GM23338 (cell line): ENCODE data around the gene ZBP1. TPM values are rescaled to one million over a fixed set of nuclear protein-coding genes. Genes with fewer than 3 reads are reported as not detected.

Source experiments
- ATAC-seq: fragments of 200-7000 bp; cut with Tn5 transposase; 3 replicates; pipeline ENCODE4 v1.9.1; 2020
- DNase-seq: peaks from one replicate; pipeline ENCODE4 v3.0.0-alpha.2; 2015; ENCODE audit warnings: low spot score
- H2AFZ ChIP-seq: fragments of 200-600 bp; sonication (generic); 2 replicates; pipeline ENCODE4 v1.8.0; 2016; ENCODE audit warnings: antibody characterized with exemption, mild to moderate bottlenecking, moderate library complexity
- H3F3A ChIP-seq: fragments of 200-600 bp; sonication (generic); replicated peaks from 2 replicates; pipeline ENCODE4 v1.8.0; 2017; ENCODE audit warnings: antibody characterized with exemption, mixed run types, low read depth
- H3K27ac ChIP-seq: fragments of 200-600 bp; sonication (generic); 2 replicates; pipeline ENCODE4 v1.6.1; 2016; ENCODE audit warnings: low read depth
- H3K27me3 ChIP-seq: fragments of 200-600 bp; sonication (generic); 2 replicates; pipeline ENCODE4 v1.8.0; 2016; ENCODE audit warnings: mild to moderate bottlenecking, mixed run types, moderate library complexity; ENCODE audit not compliant: insufficient read depth
- H3K36me3 ChIP-seq: fragments of 200-600 bp; sonication (generic); 2 replicates; pipeline ENCODE4 v1.8.0; 2016; ENCODE audit warnings: mild to moderate bottlenecking; ENCODE audit not compliant: insufficient read depth
- H3K4me1 ChIP-seq: fragments of 200-600 bp; sonication (generic); 2 replicates; pipeline ENCODE4 v1.8.0; 2016; ENCODE audit warnings: mild to moderate bottlenecking, moderate library complexity; ENCODE audit not compliant: insufficient read depth
- H3K4me2 ChIP-seq: fragments of 200-600 bp; sonication (generic); 2 replicates; pipeline ENCODE4 v1.7.1; 2017; ENCODE audit warnings: mixed run types
- H3K4me3 ChIP-seq: fragments of 200-600 bp; sonication (generic); 2 replicates; pipeline ENCODE4 v1.6.1; 2016; ENCODE audit warnings: mixed run types
- H3K79me2 ChIP-seq: fragments of 200-600 bp; sonication (generic); replicated peaks from 2 replicates; pipeline ENCODE4 v1.8.0; 2017; ENCODE audit warnings: mild to moderate bottlenecking; ENCODE audit not compliant: insufficient read depth
- H3K9me2 ChIP-seq: fragments of 200-600 bp; sonication (generic); 2 replicates; pipeline ENCODE4 v1.8.0; 2017; ENCODE audit not compliant: insufficient read depth
- H4K20me1 ChIP-seq: fragments of 200-600 bp; sonication (generic); replicated peaks from 2 replicates; pipeline ENCODE4 v1.8.0; 2017; ENCODE audit warnings: mild to moderate bottlenecking; ENCODE audit not compliant: insufficient read depth
- H3K27ac Mint-ChIP-seq: 2 replicates; pipeline ENCODE4 v1.8.0; 2020; ENCODE audit warnings: inconsistent platforms, mild to moderate bottlenecking, moderate library complexity, mixed read lengths
- H3K27me3 Mint-ChIP-seq: 3 replicates; pipeline ENCODE4 v1.8.0; 2022; ENCODE audit warnings: low read depth, mild to moderate bottlenecking, moderate library complexity, mixed read lengths, inconsistent platforms; ENCODE audit not compliant: insufficient read depth, poor library complexity
- H3K36me3 Mint-ChIP-seq: 3 replicates; pipeline ENCODE4 v1.8.0; 2021; ENCODE audit warnings: low read depth, mild to moderate bottlenecking, inconsistent platforms, moderate library complexity, mixed read lengths
- H3K4me1 Mint-ChIP-seq: 3 replicates; pipeline ENCODE4 v1.8.0; 2020; ENCODE audit warnings: mild to moderate bottlenecking, inconsistent platforms, mixed read lengths
- H3K4me3 Mint-ChIP-seq: 3 replicates; pipeline ENCODE4 v1.8.0; 2021; ENCODE audit warnings: moderate library complexity, mild to moderate bottlenecking, inconsistent platforms, mixed read lengths
- H3K9me3 Mint-ChIP-seq: 3 replicates; pipeline ENCODE4 v1.8.0; 2020; ENCODE audit warnings: moderate library complexity, mild to moderate bottlenecking, inconsistent platforms, mixed read lengths
- CREB1 ChIP-seq: fragments of 250-450 bp; sonication (Bioruptor Pico); IDR thresholded peaks from 2 replicates; pipeline ENCODE4 v1.5.0; 2020; ENCODE audit warnings: low read depth, mild to moderate bottlenecking, moderate library complexity
- EZH2 ChIP-seq: fragments of 200-600 bp; sonication (generic); IDR thresholded peaks from one replicate; pipeline ENCODE4 v1.8.0; 2017; ENCODE audit warnings: antibody characterized with exemption, mild to moderate bottlenecking, low read depth; ENCODE audit not compliant: unreplicated experiment
- EZH2phosphoT487 ChIP-seq: fragments of 200-600 bp; sonication (generic); IDR thresholded peaks from one replicate; pipeline ENCODE4 v1.8.1; 2018; ENCODE audit warnings: antibody characterized with exemption; ENCODE audit not compliant: unreplicated experiment
- JUNB ChIP-seq: IDR thresholded peaks from one replicate; pipeline ENCODE4 v1.6.1; 2016; ENCODE audit warnings: antibody characterized with exemption; ENCODE audit not compliant: unreplicated experiment
- NANOG ChIP-seq: IDR thresholded peaks from 2 replicates; pipeline ENCODE4 v1.6.1; 2016; ENCODE audit warnings: antibody characterized with exemption, borderline replicate concordance
- POLR2AphosphoS5 ChIP-seq: IDR thresholded peaks from 2 replicates; pipeline ENCODE4 v1.6.1; 2016; ENCODE audit warnings: antibody characterized with exemption, low read depth
- REST ChIP-seq: IDR thresholded peaks from one replicate; pipeline ENCODE4 v1.6.1; 2018; ENCODE audit warnings: antibody characterized with exemption; ENCODE audit not compliant: unreplicated experiment
- ZNF114 ChIP-seq: fragments of 250-450 bp; sonication (Bioruptor Pico); IDR thresholded peaks from 2 replicates; pipeline ENCODE4 v1.5.0; 2020; ENCODE audit warnings: mild to moderate bottlenecking, moderate library complexity
- ZNF331 ChIP-seq: fragments of 250-450 bp; sonication (Bioruptor Pico); IDR thresholded peaks from 2 replicates; pipeline ENCODE4 v1.5.0; 2020; ENCODE audit warnings: low read depth, mild to moderate bottlenecking, moderate library complexity
- polyA plus RNA-seq: library from polyadenylated mRNA; unstranded; fragments of >200 nt; fragmentation: Nextera tagmentation; extraction: Ambion mirVana; gene quantifications from 2 replicates; pipeline ENCODE4 v1.2.1, GENCODE V29; 2016
- total RNA-seq: library from RNA; depleted of rRNA; stranded (reverse); fragments of >200 nt; shearing (Covaris generic); gene quantifications from 2 replicates; pipeline ENCODE4 v1.2.3, GENCODE V29; 2014
- TF ChIP-seq, protein P1 (sequence below): fragments of 250-450 bp; sonication (Bioruptor Pico); IDR thresholded peaks from 2 replicates; pipeline ENCODE4 v1.5.0; 2020; ENCODE audit warnings: mild to moderate bottlenecking, moderate library complexity
- TF ChIP-seq, protein P2 (sequence below): IDR thresholded peaks from 2 replicates; pipeline ENCODE4 v1.6.1; 2016; ENCODE audit warnings: antibody characterized with exemption

The ZBP1 gene
- total and polyA plus RNA-seq, 2 experiments from 2014 or later, result not detected

- no peaks in the 10 kb centered on the region for H4K20me1 ChIP-seq
- TF ChIP-seq, protein P1, sequence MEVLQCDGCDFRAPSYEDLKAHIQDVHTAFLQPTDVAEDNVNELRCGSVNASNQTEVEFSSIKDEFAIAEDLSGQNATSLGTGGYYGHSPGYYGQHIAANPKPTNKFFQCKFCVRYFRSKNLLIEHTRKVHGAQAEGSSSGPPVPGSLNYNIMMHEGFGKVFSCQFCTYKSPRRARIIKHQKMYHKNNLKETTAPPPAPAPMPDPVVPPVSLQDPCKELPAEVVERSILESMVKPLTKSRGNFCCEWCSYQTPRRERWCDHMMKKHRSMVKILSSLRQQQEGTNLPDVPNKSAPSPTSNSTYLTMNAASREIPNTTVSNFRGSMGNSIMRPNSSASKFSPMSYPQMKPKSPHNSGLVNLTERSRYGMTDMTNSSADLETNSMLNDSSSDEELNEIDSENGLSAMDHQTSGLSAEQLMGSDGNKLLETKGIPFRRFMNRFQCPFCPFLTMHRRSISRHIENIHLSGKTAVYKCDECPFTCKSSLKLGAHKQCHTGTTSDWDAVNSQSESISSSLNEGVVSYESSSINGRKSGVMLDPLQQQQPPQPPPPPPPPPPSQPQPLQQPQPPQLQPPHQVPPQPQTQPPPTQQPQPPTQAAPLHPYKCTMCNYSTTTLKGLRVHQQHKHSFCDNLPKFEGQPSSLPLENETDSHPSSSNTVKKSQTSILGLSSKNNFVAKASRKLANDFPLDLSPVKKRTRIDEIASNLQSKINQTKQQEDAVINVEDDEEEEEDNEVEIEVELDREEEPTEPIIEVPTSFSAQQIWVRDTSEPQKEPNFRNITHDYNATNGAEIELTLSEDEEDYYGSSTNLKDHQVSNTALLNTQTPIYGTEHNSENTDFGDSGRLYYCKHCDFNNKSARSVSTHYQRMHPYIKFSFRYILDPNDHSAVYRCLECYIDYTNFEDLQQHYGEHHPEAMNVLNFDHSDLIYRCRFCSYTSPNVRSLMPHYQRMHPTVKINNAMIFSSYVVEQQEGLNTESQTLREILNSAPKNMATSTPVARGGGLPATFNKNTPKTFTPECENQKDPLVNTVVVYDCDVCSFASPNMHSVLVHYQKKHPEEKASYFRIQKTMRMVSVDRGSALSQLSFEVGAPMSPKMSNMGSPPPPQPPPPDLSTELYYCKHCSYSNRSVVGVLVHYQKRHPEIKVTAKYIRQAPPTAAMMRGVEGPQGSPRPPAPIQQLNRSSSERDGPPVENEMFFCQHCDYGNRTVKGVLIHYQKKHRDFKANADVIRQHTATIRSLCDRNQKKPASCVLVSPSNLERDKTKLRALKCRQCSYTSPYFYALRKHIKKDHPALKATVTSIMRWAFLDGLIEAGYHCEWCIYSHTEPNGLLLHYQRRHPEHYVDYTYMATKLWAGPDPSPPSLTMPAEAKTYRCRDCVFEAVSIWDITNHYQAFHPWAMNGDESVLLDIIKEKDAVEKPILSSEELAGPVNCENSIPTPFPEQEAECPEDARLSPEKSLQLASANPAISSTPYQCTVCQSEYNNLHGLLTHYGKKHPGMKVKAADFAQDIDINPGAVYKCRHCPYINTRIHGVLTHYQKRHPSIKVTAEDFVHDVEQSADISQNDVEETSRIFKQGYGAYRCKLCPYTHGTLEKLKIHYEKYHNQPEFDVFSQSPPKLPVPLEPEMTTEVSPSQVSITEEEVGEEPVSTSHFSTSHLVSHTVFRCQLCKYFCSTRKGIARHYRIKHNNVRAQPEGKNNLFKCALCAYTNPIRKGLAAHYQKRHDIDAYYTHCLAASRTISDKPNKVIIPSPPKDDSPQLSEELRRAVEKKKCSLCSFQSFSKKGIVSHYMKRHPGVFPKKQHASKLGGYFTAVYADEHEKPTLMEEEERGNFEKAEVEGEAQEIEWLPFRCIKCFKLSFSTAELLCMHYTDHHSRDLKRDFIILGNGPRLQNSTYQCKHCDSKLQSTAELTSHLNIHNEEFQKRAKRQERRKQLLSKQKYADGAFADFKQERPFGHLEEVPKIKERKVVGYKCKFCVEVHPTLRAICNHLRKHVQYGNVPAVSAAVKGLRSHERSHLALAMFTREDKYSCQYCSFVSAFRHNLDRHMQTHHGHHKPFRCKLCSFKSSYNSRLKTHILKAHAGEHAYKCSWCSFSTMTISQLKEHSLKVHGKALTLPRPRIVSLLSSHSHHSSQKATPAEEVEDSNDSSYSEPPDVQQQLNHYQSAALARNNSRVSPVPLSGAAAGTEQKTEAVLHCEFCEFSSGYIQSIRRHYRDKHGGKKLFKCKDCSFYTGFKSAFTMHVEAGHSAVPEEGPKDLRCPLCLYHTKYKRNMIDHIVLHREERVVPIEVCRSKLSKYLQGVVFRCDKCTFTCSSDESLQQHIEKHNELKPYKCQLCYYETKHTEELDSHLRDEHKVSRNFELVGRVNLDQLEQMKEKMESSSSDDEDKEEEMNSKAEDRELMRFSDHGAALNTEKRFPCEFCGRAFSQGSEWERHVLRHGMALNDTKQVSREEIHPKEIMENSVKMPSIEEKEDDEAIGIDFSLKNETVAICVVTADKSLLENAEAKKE (CRISPR knock-in tag), result no peak
- TF ChIP-seq CREB1 (CRISPR knock-in tag) (no peak), ZNF331 (no peak), EZH2 (no peak), JUNB (no peak), POLR2AphosphoS5 (no peak), NANOG (no peak), EZH2phosphoT487 (no peak), REST (no peak), ZNF114 (CRISPR knock-in tag) (no peak)
- TF ChIP-seq, protein P2, sequence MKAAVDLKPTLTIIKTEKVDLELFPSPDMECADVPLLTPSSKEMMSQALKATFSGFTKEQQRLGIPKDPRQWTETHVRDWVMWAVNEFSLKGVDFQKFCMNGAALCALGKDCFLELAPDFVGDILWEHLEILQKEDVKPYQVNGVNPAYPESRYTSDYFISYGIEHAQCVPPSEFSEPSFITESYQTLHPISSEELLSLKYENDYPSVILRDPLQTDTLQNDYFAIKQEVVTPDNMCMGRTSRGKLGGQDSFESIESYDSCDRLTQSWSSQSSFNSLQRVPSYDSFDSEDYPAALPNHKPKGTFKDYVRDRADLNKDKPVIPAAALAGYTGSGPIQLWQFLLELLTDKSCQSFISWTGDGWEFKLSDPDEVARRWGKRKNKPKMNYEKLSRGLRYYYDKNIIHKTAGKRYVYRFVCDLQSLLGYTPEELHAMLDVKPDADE, result no peak
- no peaks in the 10 kb centered on the region for H3F3A ChIP-seq
- H3K9me2 ChIP-seq, result 0 out of 2 replicates have a peak, but pooled peaks cover 6% of the 10 kb centered on the region
- no peak overlapping the region for H3K27ac Mint-ChIP-seq
- H3K9me3 Mint-ChIP-seq, result peaks cover 2% of the 10 kb centered on the region; the same call in 1 of the 3 replicates
- H3K27ac ChIP-seq, result no peak overlapping the region
- H3K4me1 ChIP-seq, result no peaks in the 10 kb centered on the region
- DNase-seq, result no peak
- no peak overlapping the region for H3K4me3 Mint-ChIP-seq
- no peaks in the 10 kb centered on the region for H3K36me3 Mint-ChIP-seq
- no peaks in the 10 kb centered on the region for H3K36me3 ChIP-seq
- no peak overlapping the region for H2AFZ ChIP-seq
- no peak for ATAC-seq
- no peaks in the 10 kb centered on the region for H3K4me1 Mint-ChIP-seq
- no peak overlapping the region for H3K4me3 ChIP-seq
- no peak overlapping the region for H3K4me2 ChIP-seq
- no peaks in the 10 kb centered on the region for H3K27me3 ChIP-seq
- H3K79me2 ChIP-seq, result no peaks in the 10 kb centered on the region
- peaks cover 5% of the 10 kb centered on the region for H3K27me3 Mint-ChIP-seq
Measured at GRCh38 chr20:57562541-57563465, 57.4 kb downstream of the ZBP1 start.
